Measurements from ENCODE around the gene UBE3B.

The UBE3B gene

DNA sequence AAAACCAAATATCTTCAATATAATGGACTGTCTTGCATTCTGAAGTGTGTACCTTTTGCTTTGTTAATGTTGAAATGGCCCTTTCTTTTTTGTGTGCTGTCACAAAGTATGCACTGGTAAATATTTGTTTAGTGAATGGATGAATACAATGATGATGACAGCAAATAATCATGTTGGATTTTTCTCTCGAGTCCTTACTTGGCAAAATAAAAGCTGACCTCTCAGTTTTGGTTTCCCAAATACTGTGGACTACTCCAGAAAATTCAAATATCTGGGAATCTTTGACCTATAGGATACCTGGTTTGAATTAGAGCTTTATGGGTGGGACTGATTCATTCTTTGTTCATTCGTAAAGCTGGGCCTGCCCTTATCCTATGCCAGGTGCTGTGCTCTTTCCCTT lies 5.5 kb downstream of the UBE3B start:
- TF ChIP-seq CTCF (IDR thresholded peaks at IDR 0.05; ENCODE audit: extremely low read depth, missing control alignments) = no peak
- DNase-seq (ENCODE audit: low spot score) = no peak

- DNase-seq (ENCODE audit: low spot score) = no peak
- TF ChIP-seq CTCF (IDR thresholded peaks at IDR 0.05; ENCODE audit: extremely low read depth, missing control alignments) = no peak
These were observed 5.9 kb downstream of the UBE3B start for GRCh38 chr12:109483346-109483745.

- no peak for DNase-seq (ENCODE audit: low spot score)
These were observed 7.8 kb downstream of the UBE3B start for GRCh38 chr12:109485201-109485600.

GRCh38 chr12:109487181-109488050 lies 10.0 kb downstream of the UBE3B start:
- TF ChIP-seq CTCF (IDR thresholded peaks at IDR 0.05; ENCODE audit: extremely low read depth, missing control alignments) = no peak
- DNase-seq (ENCODE audit: low spot score) = no peak

More at GRCh38 chr12:109485201-109485600, 7.8 kb downstream of the UBE3B start:
- no peak for TF ChIP-seq CTCF (IDR thresholded peaks at IDR 0.05; ENCODE audit: extremely low read depth, missing control alignments)

DNA sequence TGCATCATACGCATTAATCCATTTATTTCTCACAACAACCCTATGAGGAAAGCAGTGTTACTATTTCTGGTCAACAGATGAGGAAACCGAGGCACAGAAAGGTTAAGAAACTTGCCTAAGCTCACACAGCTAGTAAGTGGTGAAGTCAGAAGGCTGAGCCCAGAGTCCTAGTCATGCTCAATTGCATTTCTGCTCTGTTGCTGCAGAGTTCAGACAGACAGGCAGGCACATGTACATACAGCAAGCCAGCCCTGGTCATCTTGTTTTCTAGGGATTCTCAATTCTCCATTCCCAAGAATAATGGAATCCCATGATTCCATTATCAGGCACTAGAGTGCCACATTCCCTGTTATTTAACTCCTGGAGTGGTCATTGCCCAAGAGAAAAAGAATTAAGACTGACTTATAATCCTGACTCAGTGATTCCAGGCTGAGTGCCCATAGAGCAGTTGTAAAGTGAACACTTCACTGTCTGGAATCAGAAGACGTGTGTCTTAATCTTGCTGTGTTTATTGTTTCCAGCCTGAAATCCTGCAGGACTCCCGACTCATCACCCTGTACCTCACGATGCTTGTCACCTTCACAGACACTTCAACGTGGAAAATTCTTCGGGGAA lies 10.7 kb downstream of the UBE3B start:
- no peak for TF ChIP-seq CTCF (IDR thresholded peaks at IDR 0.05; ENCODE audit: extremely low read depth, missing control alignments)
- no peak for DNase-seq (ENCODE audit: low spot score)

DNA sequence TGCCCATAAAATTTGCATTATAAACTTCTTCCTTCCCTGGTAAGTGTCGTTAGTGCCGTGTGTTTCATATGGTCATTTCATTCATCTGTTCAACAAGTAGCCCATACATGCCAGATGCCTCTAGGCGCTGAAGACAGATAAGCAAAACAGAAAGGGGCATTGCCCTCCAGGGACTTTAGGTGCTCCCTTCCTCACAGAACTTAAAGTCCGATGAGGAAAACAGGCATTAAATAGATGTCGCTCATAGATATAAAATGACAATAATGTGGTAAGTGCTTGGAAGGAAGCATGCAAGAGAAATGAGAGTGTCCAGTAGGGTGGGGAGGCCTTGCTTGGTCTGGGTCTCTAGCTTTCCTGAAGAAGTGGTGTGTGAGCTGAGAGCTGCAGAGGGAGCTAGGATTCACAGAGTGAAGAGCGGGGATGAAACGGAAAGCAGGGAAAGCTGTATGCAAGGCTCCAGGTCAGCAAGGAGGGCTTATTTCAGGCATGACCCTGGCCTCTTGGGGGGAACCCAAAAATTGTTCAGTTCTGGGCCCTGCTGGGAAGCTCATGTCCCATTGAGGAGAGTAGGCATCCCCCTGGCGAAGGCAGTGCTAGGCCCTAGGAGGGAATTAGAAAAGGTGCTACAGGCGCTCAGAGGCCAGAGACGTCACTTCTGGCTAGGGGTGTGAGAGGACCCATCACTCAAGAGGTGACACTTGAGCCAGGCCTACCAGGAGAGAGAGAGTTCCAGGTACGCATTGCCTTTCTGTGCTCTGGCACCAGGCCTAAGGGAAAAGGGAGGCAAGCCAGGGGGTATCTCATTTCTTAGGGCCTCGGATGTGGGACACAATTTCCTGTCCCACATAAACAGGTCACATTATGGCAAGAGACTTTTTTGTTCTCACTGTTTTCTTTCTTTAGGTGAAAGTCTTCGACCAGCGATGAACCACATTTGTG lies 11.9 kb downstream of the UBE3B start:
- no peak for TF ChIP-seq CTCF (IDR thresholded peaks at IDR 0.05; ENCODE audit: extremely low read depth, missing control alignments)
- DNase-seq (ENCODE audit: low spot score) = no peak

Data from GM20000 (cell line).